ENCODE measurements around the gene FGFR3.

DNA sequence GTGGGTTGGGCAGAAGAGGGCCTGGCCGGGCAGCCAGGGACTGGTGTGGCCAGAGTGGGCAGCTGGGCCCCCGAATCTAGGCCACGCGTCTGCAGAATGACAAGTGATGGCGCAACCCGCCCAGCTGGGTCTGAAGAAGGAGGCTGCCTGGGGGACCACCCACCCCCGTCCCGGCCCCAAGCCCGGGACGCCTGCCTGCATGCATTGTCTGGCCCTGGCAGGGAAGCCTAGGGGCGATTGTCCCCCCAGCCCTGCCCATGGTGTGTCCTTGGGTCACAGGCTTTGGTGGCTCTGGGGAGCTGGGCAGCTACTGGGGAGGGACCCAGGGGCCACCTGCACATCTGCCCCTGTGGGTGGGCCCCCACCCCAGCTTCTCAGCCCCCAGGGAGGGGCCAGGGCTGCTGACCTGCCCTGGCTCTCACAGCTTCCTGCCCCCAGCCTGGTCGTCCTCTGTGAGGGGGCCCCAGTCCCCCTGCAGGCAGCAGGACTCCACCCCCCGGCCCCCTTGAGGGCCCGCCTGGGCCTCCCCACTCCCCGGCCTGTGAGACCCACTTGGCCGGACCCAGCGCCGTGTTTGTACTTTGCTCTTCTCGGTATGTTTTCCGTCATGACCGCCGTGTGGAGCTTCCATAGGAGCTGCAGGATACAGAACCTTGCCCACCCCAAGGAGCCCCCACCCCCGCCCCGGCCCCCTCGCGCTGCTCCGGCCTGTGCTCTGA is 4.9 kb downstream of the FGFR3 start:
- TF ChIP-seq KAT7 (CRISPR knock-in tag; IDR thresholded peaks at IDR 0.05; ENCODE audit: borderline replicate concordance): no peak
- TF ChIP-seq CHD2 (IDR thresholded peaks at IDR 0.05; ENCODE audit: low read depth, low read length): no peak
